ENCODE data around the gene ZSWIM9.
A peak's percentile ranks its signal among the peaks of the same experiment; 100 is the strongest.
"Not testable (repeated sequence)": the region's sequence is repeated elsewhere in the genome, so short reads cannot be mapped to it uniquely, and the experiment has no call there.

The ZSWIM9 gene

DNA sequence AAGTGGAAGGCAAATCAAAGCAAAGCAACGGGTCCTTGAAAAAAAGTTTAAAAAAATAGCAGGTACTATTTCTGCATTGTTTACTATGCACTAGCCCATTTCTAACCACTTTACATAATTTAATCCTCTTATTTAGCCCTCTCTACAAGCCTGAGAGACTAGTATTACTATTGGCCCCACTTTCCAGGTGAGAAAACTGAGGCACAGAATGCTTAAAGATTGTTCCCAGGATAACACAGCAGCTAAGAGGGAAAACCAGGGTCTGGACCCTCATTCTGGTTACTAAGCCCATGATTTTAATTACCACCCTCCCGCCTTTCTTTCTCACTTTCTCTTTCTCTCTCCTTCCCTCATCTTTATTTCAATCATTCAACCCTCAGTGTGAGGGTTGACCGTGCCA lies 5.7 kb downstream of the ZSWIM9 start:
- no peak for DNase-seq

DNA sequence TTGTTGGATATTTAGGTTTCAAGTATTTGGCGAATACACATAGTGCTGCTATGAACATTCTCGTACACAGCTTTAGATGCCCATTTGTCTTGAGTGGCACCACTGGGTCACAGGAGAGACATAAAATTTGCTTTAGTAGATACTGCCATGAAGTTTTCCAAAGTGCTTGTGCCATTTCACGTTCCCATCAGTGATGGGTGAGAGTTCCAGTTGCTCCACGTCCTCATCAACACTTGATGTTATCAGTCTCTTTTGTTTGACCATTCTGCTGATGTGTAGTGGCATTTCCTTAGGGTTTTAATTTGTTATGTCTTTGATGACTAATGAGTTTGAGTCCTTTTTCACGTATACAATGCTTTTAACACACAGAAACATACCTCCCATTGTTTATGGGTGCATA lies 11.0 kb downstream of the ZSWIM9 start:
- DNase-seq = no peak

DNA sequence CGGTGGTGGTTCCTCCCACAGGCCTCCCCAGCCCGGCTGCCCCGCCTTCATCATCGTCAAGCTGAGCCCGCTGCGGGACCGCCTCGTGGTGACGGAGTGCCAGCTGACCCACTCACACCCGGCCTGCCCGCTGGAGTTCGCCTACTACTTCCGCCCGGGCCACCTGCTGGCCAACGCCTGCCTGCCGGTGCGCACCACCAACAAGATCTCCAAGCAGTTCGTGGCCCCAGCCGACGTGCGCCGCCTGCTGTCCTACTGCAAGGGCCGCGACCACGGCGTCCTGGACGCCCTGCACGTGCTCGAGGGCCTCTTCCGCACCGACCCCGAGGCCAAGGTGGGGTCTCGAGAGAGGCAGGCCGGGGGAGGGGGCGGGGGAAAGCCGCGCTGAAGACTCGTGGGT lies 12.0 kb downstream of the ZSWIM9 start:
- DNase-seq = no peak

DNA sequence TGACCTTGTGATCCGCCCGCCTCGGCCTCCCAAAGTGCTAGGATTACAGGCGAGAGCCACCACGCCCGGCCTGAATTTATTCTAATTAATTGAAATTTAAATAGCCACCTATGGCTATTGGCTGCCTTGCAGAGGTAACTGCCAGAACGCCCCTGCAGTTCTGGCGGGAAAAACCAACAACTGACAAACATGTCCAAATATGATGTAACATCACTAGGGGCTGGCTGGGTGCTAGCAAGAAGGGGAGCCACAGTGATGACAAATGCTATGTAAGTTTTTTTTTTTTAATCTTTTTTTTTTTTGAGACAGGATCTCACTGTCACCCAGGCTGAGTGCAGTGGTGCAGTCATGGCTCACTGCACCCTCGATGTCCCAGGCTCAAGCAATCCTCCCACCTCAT lies 12.9 kb downstream of the ZSWIM9 start:
- no peak for DNase-seq

DNA sequence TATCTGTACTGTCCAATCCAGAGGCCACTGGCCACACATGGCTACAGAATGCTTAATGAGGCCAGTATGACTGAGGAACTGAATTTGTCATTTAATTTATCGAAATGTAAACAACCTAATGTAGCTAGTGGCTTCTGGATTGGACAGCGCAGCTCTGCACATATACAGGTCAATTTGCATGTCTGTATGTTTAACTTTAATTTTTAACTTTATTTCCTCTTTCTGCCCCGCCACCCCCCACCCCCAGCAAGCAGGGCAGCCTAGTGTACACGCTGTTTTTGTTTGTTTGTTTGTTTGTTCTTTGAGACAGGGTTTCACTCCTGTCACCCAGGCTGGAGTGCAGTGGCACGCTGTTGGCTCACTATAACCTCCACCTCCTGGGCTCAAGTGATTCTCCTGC lies 15.5 kb downstream of the ZSWIM9 start:
- no peak for DNase-seq

DNA sequence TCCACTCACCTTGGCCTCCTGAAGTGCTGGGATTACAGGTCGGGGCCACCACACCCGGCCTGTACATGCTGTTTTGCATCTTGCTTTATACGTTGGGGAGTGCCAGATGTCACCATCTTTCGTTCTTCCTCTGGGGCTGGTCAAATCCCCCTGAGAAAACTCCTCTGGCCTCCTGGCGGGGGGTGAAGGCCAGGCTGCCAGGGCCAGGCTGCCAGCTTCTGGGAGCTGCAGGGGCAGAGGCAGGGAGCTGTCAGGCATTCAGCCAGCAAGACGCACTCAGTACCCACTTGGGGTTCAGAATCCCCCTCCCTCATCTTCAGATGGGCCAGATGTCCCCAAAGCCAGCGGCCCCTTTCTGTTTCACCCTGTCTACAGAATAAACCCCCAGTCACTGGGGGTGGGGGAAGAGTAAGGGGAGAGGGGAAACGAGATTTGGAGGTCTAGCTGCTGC lies 16.1 kb downstream of the ZSWIM9 start:
- no peak for DNase-seq

DNA sequence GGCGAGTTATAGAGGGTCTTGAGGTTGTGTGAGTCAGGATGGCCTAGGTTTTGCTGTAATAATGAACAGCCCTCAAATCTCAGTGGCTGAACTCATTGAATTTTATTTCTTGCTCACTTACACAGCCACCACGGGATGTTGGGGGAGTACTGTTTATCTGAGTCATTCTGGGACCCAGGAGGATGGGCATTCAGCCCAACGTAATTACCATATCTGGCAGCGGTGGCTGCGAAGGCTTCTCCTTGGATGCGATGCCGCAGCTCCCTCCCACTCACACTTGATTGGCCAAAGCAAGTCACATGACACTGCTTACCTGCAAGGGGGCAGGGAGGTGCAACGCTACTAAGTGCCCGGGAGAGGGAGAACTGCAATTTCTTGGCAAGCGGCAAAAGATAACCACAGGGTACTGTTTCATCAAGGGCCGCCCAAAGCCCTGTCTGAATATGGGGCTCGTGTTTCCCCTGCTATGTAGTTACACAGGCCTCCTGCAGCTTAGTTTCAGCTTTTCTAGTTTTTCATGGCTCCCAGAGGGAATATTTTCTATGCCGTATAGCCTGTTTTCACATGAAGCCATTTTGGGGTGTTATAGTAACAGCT lies 19.9 kb downstream of the ZSWIM9 start:
- peak; percentile 44 for DNase-seq

DNA sequence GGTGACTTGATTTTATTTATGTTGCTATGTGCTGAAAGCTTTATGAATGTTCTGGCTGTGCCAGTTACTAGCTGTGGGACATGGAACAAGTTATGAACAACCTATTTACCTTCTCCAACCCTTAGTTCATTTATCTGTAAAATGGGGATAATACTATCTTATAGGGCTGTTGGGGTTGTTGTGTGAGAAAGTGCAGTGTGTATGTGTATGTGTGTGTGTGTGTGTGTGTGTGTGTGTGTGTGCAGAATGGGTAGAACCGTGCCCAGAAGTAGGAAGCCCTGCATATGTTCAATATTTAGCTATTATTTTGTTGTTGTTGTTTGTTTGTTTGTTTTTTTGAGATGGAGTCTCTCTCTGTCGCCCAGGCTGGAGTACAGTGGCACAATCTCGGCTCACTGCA lies 20.4 kb downstream of the ZSWIM9 start:
- no peak for DNase-seq

DNA sequence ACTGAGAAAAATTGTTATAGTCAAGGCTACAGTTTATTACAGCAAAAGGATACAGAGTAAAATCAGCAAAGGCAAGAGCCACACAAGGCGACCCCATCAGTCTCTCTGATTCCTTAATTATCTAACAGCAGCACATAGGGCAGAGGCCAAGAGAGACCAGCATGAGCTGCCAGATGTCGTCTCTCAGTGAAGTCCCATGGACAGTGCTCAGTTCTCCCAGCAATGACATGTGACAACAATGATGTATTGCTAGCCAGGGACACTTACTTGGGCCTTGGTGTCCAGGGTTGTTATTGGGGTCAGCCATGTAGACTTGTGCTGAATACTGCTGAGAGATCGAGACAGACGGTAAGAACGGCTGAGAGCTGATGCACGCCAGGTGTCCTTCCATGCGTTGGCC lies 22.3 kb downstream of the ZSWIM9 start:
- DNase-seq = no peak

DNA sequence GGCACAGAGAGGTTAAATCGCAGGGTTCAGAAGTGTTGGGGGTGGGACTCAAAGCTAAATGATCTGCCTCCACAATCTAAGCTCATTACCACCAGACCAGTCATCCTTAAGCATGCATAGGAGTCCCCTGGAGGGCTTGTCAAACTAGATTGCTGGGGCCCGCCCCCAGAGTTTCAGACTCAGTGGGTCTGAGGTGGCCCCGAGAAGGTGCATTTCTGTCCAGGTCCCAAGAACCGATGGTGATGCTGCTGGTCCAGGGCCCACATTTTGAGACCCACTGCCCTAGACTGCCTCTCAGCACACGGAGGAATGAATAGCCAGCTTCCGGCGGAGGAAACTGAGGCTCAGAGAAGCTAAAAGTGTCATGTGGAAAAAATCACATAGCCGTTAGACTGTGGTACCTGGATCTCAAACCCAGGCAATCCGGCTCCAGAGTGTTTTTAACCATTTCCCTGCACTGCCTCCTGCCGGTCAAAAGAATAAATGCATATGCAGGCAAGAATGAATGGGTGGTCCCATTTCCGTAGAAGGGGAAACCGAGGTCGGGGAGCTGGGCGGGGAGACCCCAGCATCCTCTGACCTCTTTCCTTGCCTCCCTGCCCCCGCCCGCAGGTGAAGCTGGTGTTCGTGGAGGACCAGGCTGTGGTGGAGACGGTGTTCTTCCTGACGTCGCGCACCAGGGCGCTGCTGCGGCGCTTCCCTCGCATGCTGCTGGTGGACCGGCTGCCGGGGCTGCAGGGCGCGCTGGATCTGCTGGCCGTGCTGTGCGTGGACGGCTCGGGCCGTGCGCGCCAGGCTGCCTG lies 23.8 kb downstream of the ZSWIM9 start:
- peak; percentile 16 for DNase-seq

DNA sequence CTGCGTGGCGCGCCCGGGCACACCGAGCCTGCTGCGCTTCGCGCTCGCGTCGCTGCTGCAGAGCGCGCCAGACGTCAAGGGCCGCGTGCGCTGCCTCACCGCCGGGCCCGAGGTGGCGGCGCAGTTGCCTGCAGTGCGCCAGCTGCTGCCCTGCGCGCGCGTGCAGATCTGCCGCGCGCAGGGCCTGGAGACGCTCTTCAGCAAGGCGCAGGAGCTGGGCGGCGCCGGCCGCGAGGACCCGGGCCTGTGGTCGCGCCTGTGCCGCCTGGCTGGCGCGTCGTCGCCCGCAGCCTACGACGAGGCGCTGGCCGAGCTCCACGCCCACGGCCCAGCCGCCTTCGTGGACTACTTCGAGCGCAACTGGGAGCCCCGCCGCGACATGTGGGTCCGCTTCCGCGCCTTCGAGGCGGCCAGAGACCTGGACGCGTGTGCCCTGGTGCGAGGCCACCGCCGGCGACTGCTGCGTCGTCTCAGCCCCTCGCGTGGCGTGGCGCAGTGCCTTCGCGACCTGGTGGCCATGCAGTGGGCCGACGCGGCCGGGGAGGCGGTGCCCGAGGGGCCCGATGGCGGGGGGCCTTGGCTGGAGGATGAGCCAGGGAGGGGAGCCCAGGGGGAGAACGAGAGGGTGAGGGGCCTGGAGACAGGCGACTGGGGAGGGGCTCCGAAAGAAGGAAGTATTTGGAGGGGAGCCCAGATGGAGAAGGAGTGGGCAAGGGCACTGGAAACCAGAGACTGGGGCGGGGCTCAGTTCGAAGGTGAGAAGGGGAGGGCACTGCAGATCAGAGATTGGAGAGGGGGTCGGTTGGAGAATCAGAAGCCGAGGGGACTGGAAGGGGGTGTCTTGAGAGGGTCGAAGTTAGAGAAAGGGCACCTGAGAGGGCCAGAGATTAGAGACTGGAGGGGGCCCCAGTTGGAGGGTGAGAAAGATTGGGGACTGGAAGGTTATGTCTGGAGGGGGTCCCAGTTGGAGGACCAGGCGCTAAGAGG lies 24.7 kb downstream of the ZSWIM9 start:
- no peak for DNase-seq

DNA sequence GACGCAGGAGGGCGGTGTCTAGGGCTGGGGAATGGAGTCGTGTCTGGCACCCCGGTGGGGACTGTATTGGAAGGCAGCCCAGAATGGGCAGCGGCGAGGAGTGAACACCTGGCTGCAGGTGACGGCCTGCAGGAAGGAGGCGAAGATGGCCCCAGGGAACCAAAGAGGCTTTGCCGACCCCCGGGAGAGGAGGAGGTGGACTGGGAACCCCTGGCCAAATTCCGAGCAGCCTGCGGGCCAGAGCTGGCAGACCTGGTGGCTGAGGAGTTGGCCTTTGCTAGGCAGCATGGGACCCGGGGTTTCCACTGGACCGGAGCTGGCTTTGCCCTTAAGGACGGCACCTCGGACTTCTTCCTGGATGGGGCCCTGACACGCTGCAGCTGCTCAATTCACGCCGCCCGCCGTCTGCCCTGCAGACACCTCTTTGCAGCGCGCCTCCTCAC lies 25.9 kb downstream of the ZSWIM9 start:
- DNase-seq = no peak

DNA sequence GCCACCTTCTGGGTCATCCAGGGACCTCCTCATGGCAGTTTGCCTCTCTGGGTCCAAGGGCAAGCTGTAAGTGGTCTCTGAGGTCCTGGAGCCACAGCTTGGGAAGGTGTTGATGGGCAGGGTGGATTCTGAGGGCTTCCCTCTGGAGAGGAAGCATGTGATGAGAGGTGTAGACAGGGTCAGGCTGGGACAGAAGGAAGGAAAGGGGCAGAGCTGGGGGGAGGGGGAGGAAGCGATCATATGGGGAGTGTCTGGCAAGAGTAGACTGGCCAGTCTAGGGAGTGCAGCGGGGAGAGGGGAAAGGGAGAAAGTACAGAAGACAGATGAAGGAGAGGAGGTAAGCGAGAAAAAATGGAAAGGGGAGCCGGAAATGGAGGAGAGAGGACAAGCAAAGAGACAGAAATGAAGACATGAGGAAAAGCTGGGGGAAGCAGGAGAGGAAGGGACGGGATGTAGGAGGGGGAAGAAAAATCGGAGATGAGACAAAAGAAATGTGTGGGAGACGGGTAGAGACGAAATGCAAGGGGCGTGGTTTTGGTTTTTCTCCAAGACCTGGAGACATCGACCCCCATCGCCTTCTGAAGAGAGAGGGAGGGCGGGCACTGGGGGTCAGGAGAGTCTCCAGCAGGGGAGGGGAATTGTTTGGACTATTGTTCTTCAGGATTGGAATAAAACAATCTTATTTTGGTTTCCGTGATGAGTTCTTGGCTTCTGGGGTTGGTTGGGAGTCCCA lies 26.6 kb downstream of the ZSWIM9 start:
- no peak for DNase-seq

DNA sequence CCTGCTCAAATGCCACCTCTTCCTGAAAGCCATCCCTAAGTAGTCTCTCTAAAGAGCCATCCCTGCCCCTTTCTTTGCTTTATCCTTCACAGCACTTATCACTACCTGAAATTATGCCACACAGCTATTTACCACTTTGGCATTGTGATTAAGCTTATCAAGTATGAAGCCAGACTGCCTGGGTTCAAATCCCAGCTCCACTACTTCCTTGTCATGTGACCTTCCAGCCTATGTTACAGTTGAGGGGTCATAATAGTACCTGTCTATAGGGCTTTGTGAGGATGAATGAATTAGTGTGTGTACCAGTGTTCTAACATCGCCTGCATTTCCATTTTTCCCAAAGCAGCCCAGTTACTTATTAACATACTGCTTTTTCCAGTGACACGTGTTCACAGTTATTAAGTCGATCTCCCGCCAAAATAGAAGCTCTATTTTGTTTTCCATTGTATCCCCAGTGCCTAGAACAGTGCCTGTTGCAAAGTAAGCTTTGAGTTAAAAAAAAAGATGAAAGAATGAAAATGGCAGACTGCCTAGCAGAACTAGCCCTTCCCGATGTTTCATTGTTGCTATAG lies 32.8 kb downstream of the ZSWIM9 start:
- DNase-seq = no peak

DNA sequence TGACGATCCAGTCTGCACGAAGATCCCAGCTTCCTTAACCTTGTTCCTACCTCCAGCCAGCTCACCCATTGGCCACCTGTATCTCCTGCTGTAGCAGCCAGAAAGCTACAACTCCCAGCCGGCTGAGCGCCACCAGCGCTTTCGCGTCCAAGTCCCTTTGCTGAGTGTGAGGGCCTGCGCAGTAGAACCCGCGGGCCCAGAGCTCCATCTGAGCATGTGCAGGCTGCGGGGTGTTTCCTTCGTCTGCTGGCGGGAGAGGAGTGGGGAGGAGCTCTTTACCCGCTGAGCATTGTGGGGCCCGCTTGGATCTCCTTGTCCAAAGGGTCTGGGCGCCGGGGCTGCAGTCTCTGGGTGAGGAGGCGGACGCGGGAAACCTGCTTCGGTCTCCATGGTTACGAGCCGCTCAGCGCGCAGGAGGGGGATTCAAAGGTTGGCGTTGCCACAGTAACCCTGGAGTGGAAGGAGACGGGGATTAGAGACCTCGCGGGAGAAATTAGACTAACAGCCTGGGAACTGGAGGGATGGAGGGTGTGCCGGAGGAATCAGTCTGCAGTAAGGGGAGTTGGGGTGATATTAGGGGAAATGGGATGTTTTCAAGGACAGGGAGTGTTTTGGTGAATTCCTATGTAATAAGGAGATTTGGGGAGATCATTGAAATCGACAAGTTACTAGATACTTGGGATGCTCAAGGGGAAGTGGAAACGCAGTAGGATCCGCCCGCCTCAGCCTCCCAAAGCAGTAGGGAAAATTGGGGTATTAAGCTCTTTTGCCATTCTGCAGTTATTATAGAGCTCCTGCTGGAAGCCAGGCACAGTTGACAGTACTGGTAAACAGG lies 33.5 kb downstream of the ZSWIM9 start:
- peak; percentile 90 for DNase-seq

DNA sequence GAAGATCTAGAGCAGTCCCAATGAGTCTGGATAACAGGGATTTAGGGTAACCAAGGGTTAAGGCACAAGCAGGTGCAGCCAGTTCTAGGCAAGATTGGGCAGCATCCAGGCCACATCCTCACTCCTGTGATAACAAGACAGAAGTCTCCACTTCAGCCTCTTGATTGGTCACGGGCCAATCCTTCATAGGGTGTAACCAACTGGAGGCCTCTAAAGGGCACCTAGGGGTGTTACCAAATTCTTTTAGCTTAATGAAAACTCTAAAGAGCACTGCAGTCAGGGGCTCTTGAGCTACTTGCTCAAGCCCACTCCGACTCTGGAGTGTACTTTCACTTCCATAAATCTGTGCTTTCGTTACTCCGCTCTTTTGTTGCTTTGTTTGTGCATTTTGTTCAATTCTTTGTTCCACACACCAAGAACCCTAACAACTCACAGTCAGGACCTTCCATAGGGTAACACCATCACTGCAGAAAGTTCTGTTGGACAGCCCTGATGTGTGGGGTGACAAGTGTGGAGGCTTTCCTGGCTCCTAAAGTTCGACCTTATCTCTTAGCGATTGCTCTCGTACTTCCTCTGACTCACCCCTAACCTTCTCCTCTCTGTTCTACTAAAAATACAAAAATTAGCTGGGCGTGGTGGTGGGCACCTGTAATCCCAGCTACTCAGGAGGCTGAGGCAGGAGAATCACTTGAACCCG lies 36.1 kb downstream of the ZSWIM9 start:
- DNase-seq = no peak

DNA sequence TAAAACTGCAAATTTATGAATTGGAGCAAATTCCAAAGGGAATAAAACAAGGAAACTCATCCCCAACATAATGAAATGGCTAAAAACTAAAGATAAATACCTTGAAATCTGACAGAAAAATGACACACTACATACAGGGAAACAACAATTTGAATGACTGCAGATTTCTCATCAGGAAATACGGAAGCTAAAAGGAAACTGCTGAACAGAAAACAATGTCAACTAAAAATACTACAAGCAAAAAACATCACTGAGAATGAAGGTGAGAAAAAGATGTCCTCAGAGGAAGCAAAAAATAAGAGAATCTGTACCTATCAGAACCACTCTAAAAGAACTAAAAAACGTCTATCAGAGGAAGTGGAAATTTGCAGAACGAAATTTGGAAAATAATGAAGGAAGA lies 39.5 kb downstream of the ZSWIM9 start:
- no peak for DNase-seq

DNA sequence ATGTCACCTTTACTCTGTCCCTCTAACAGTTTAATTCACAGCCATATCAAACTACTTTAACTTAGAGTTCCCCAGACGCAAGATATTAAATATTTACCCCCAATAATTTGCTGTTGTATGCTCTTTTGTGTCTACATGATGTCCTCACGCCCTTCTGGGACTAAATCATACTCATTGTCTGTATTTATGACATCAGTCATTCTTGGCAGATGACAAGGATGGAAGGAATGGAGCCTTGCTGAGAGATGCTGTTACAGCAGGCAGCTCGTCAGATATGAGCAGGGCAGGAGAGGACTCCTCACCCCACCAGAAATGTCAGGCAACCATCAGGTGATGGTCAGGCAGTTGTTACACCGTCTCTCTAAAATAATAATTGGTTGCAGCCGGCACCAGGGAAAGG lies 43.5 kb downstream of the ZSWIM9 start:
- no peak for DNase-seq

DNA sequence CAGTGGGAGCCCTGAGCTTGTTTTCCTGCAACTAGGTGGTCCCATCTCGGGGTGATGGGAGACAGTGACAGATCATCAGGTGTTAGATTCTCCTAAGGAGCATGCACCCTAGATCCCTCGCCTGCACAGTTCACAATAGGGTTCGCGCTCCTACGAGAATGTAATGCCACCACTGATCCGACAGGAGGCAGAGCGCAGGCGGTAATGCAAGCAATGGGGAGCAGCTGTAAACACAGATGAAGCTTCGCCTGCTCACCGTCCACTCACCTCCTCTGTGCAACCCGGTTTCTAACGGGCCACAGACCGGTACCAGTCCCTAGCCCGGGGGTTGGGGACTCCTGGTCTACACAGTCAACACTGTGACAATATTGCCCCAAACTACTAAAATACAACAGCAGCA lies 46.5 kb downstream of the ZSWIM9 start:
- DNase-seq = no peak

DNA sequence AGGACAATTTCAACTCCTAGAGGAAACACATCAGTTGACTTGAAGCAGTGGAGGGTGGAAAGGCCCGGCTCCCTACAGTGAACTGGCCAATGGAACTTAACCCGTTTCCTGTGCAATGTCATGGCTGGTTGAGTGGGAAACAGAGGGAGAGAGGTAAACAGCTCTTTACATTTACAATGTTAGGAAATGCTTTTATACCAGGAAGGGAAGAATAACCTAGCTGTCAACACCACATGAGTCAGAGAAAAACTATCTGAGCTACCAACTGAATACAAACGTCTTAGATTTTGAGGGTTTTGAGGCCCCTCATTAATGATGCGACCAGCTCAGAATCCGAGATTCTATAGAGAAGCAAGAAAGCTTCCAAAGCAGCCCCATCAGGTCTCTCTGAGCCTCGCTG lies 48.5 kb downstream of the ZSWIM9 start:
- no peak for DNase-seq

DNA sequence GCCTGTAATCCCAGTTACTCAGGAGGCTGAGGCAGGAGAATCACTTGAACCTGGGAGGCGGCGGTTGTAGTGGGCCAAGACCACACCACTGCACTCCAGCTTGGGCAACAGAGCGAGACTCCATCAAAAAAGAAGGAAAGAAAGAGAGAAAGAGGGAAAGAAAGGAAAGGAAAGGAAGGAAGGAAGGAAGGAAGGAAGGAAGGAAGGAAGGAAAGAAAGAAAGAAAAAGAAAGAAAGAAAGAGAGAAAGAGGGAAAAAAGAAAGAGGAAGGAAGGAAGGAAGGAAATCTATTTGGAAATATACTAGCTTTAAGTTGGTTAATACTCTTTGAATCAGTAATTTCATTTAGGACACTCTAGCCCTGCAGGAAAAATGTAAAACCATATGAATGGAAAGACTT lies 50.3 kb downstream of the ZSWIM9 start:
- not testable (repeated sequence) for DNase-seq
